H1 (cell line): ENCODE data around the gene TMEM182. TPM values are rescaled to one million over a fixed set of nuclear protein-coding genes. Genes with fewer than 3 reads are reported as not detected.

Source experiments
- CTCF ChIA-PET: fragments of 300-600 bp; sonication (Branson Sonifier 250); formaldehyde crosslinking; loops from one replicate; lab custom pipeline; 2021; ENCODE audit not compliant: partially characterized antibody; lab: Charles Lee
- POLR2A ChIA-PET: fragments of 300-600 bp; sonication (Branson Sonifier 250); formaldehyde crosslinking; loops from one replicate; lab custom pipeline; 2021; ENCODE audit warnings: inconsistent platforms; ENCODE audit not compliant: partially characterized antibody; lab: Charles Lee
- DNase-seq, 2 experiments: peaks; one replicate each; pipeline versions ENCODE4 v3.0.0 to v3.0.0-alpha.2; 2010 to 2022; ENCODE audit warnings: low spot score in 2 of 2, low read depth in 1 of 2, mixed read lengths in 1 of 2
- FAIRE-seq: peaks from 2 replicates; lab custom pipeline; 2011; peaks lifted over from hg19 to GRCh38; lab: Jason Lieb, UNC
- H2AFZ ChIP-seq: 2 replicates; pipeline ENCODE4 v1.8.1; 2012; ENCODE audit warnings: low read length, inconsistent platforms
- H2AK5ac ChIP-seq: 2 replicates; pipeline ENCODE4 v1.6.1; 2013; ENCODE audit warnings: low read depth, low read length
- H2BK120ac ChIP-seq: replicated peaks from 2 replicates; pipeline ENCODE3; 2013; ENCODE audit warnings: low read depth, low read length, inconsistent platforms
- H2BK12ac ChIP-seq: 2 replicates; pipeline ENCODE4 v1.6.1; 2013; ENCODE audit warnings: low read depth, low read length
- H2BK15ac ChIP-seq: 2 replicates; pipeline ENCODE4 v1.6.1; 2013; ENCODE audit warnings: low read length
- H2BK20ac ChIP-seq: 2 replicates; pipeline ENCODE4 v1.6.1; 2013; ENCODE audit warnings: low read length
- H2BK5ac ChIP-seq: 2 replicates; pipeline ENCODE4 v1.6.1; 2013; ENCODE audit warnings: low read depth, low read length
- H3K14ac ChIP-seq: 2 replicates; pipeline ENCODE4 v1.6.1; 2013; ENCODE audit warnings: inconsistent platforms; ENCODE audit not compliant: insufficient read length
- H3K18ac ChIP-seq: 2 replicates; pipeline ENCODE4 v1.6.1; 2013; ENCODE audit warnings: low read length; ENCODE audit errors: extremely low read depth
- H3K23ac ChIP-seq: 2 replicates; pipeline ENCODE4 v1.6.1; 2013; ENCODE audit warnings: inconsistent platforms; ENCODE audit not compliant: insufficient read length
- H3K23me2 ChIP-seq: 2 replicates; pipeline ENCODE4 v1.6.1; 2013; ENCODE audit warnings: low read depth, low read length
- H3K27ac ChIP-seq: 2 replicates; pipeline ENCODE4 v1.6.1; 2011; ENCODE audit warnings: low read depth, low read length, inconsistent platforms
- H3K27me3 ChIP-seq, 4 experiments: replicated peaks in 1 of 4; 1 replicate in 1 of 4; 2 replicates in 3 of 4; pipeline versions ENCODE4 v1.6.1 to v1.8.1; 2011 to 2013; ENCODE audit warnings: low read length in 3 of 4, mild to moderate bottlenecking in 3 of 4, inconsistent platforms in 2 of 4, mixed read lengths in 2 of 4, moderate library complexity in 1 of 4; ENCODE audit not compliant: control insufficient read depth in 3 of 4, insufficient read depth in 3 of 4; ENCODE audit errors: extremely low read depth in 1 of 4
- H3K36me3 ChIP-seq, 4 experiments: 2 replicates each; pipeline versions ENCODE4 v1.6.1 to v1.8.1; 2011 to 2013; ENCODE audit warnings: mild to moderate bottlenecking in 4 of 4, low read length in 3 of 4, moderate library complexity in 2 of 4, control low read depth in 1 of 4, inconsistent platforms in 1 of 4; ENCODE audit not compliant: insufficient read depth in 4 of 4, control insufficient read depth in 2 of 4
- H3K4ac ChIP-seq: replicated peaks from 2 replicates; pipeline ENCODE3; 2013; ENCODE audit warnings: low read length, low read depth, mixed read lengths, inconsistent platforms; ENCODE audit not compliant: insufficient read length
- H3K4me1 ChIP-seq, 4 experiments: replicated peaks in 1 of 4; 1 replicate in 1 of 4; 2 replicates in 3 of 4; pipeline versions ENCODE4 v1.6.1 to v1.8.1; 2011 to 2013; ENCODE audit warnings: low read length in 3 of 4, inconsistent platforms in 2 of 4, mixed read lengths in 1 of 4; ENCODE audit not compliant: insufficient read depth in 4 of 4, control insufficient read depth in 3 of 4
- H3K4me2 ChIP-seq, 2 experiments: 2 replicates each; pipeline versions ENCODE4 v1.6.1 to v1.8.1; 2011 to 2013; ENCODE audit warnings: low read depth in 2 of 2, low read length in 2 of 2, control low read depth in 1 of 2, inconsistent platforms in 1 of 2, mild to moderate bottlenecking in 1 of 2; ENCODE audit not compliant: insufficient read depth in 1 of 2
- H3K4me3 ChIP-seq, 4 experiments: fragments of 200-600, 300-600 bp in 1 of 4; sonication (generic), shearing (Covaris generic), sonication (Bioruptor Twin) in 1 of 4; 2 replicates each; pipeline versions ENCODE4 v1.5.1 to v1.8.1; 2011 to 2016; ENCODE audit warnings: low read length in 4 of 4, low read depth in 3 of 4, control low read depth in 2 of 4, inconsistent platforms in 2 of 4, mild to moderate bottlenecking in 2 of 4, mixed read lengths in 1 of 4, moderate library complexity in 1 of 4; ENCODE audit not compliant: insufficient read depth in 2 of 4; ENCODE audit errors: extremely low read depth in 1 of 4
- H3K56ac ChIP-seq: replicated peaks from 2 replicates; pipeline ENCODE3; 2013; ENCODE audit warnings: low read depth, mild to moderate bottlenecking, mixed read lengths, low read length, inconsistent platforms; ENCODE audit not compliant: insufficient read length
- H3K79me1 ChIP-seq: 2 replicates; pipeline ENCODE4 v1.6.1; 2013; ENCODE audit warnings: low read depth, low read length, control low read depth
- H3K79me2 ChIP-seq, 2 experiments: 2 replicates each; pipeline versions ENCODE4 v1.6.1 to v1.8.1; 2012 to 2013; ENCODE audit warnings: low read length in 2 of 2, mild to moderate bottlenecking in 2 of 2, inconsistent platforms in 1 of 2; ENCODE audit not compliant: insufficient read depth in 2 of 2, control insufficient read depth in 1 of 2
- H3K9ac ChIP-seq, 4 experiments: replicated peaks in 1 of 4; 1 replicate in 1 of 4; 2 replicates in 3 of 4; pipeline versions ENCODE4 v1.6.1 to v1.8.1; 2011 to 2013; ENCODE audit warnings: low read depth in 3 of 4, low read length in 3 of 4, control low read depth in 2 of 4, mild to moderate bottlenecking in 2 of 4, moderate library complexity in 2 of 4, inconsistent platforms in 1 of 4; ENCODE audit errors: extremely low read depth in 1 of 4
- H3K9me3 ChIP-seq, 2 experiments: 2 replicates each; pipeline versions ENCODE4 v1.6.1 to v1.8.1; 2012 to 2013; ENCODE audit warnings: mild to moderate bottlenecking in 2 of 2, moderate library complexity in 2 of 2, control low read depth in 1 of 2, inconsistent platforms in 1 of 2, low read depth in 1 of 2, low read length in 1 of 2, mixed read lengths in 1 of 2; ENCODE audit not compliant: insufficient read depth in 2 of 2
- H4K20me1 ChIP-seq, 2 experiments: replicated peaks in 1 of 2; 2 replicates each; pipeline versions ENCODE3 to v1.8.1; 2011 to 2013; ENCODE audit warnings: inconsistent platforms in 2 of 2, low read length in 2 of 2, mild to moderate bottlenecking in 1 of 2; ENCODE audit not compliant: insufficient read depth in 2 of 2, control insufficient read depth in 1 of 2
- H4K5ac ChIP-seq: 2 replicates; pipeline ENCODE4 v1.6.1; 2013; ENCODE audit warnings: low read length, low read depth, mixed read lengths, inconsistent platforms; ENCODE audit not compliant: insufficient read length
- H4K8ac ChIP-seq: 2 replicates; pipeline ENCODE4 v1.8.0; 2013; ENCODE audit warnings: mild to moderate bottlenecking, moderate library complexity, low read length, inconsistent platforms; ENCODE audit not compliant: insufficient read depth; ENCODE audit errors: extremely low read depth
- H4K91ac ChIP-seq: replicated peaks from 2 replicates; pipeline ENCODE3; 2013; ENCODE audit warnings: low read length, mixed read lengths, inconsistent platforms; ENCODE audit not compliant: insufficient read length
- CREB1 ChIP-seq: IDR thresholded peaks from 2 replicates; pipeline ENCODE4 v1.6.1; 2012; ENCODE audit warnings: inconsistent platforms
- EGR1 ChIP-seq: IDR thresholded peaks from 2 replicates; pipeline ENCODE4 v1.6.1; 2011; ENCODE audit warnings: low read depth, low read length, borderline replicate concordance
- GTF2F1 ChIP-seq: IDR thresholded peaks from 2 replicates; pipeline ENCODE4 v1.6.1; 2012; ENCODE audit warnings: low read depth, low read length, improper control_type of control experiment, borderline replicate concordance
- JUND ChIP-seq: IDR thresholded peaks from 2 replicates; pipeline ENCODE4 v1.6.1; 2011; ENCODE audit warnings: mild to moderate bottlenecking, improper control_type of control experiment, low read length
- KDM4A ChIP-seq: IDR thresholded peaks from one replicate; pipeline ENCODE4 v1.7.1; 2012; ENCODE audit warnings: low read depth, mild to moderate bottlenecking, moderate library complexity, low read length, inconsistent platforms; ENCODE audit not compliant: severe bottlenecking
- KDM5A ChIP-seq: fragments of 200-600 bp; IDR thresholded peaks from 2 replicates; pipeline ENCODE4 v1.7.1; 2012; ENCODE audit warnings: mild to moderate bottlenecking, low read length, inconsistent platforms, mixed read lengths
- NANOG ChIP-seq: IDR thresholded peaks from 2 replicates; pipeline ENCODE4 v1.6.1; 2011; ENCODE audit warnings: low read length, low read depth, mild to moderate bottlenecking, inconsistent platforms; ENCODE audit not compliant: insufficient read depth, poor library complexity, severe bottlenecking
- RAD21 ChIP-seq, 2 experiments: IDR thresholded peaks in 1 of 2; conservative IDR thresholded peaks in 1 of 2; 2 replicates each; pipeline ENCODE4 v1.6.1; 2011; ENCODE audit warnings: low read depth in 2 of 2, low read length in 2 of 2, improper control_type of control experiment in 1 of 2, inconsistent platforms in 1 of 2, mild to moderate bottlenecking in 1 of 2, moderate library complexity in 1 of 2
- SIRT6 ChIP-seq: IDR thresholded peaks from one replicate; pipeline ENCODE4 v1.7.1; 2012; ENCODE audit warnings: low read length, inconsistent platforms
- ZNF274 ChIP-seq: IDR thresholded peaks from 2 replicates; pipeline ENCODE4 v1.7.0; 2012; ENCODE audit warnings: low read length, borderline replicate concordance; ENCODE audit errors: extremely low read depth
- polyA plus RNA-seq, 7 experiments: library from polyadenylated mRNA; depleted of rRNA in 3 of 7; stranded (reverse) in 5 of 7; unstranded in 2 of 7; fragments of >200 nt in 5 of 7; fragments of 200-250 nt in 2 of 7; gene quantifications; 1 replicate in 5 of 7; 2 replicates in 1 of 7; 4 replicates in 1 of 7; pipeline versions ENCODE4 v1.2.1 to v1.2.3, GENCODE V29; 2011 to 2013; ENCODE audit warnings: missing spikeins in 2 of 7, mixed read lengths in 2 of 7
- total RNA-seq: library from RNA; stranded (reverse); fragmentation: NEBNext Ultra II Directional; extraction: Animal tissue kit (Norgen Biotek cat#: 25700); gene quantifications from 2 replicates; pipeline ENCODE4 v1.2.1, GENCODE V29; 2021

The TMEM182 gene
- total and polyA plus RNA-seq, 2 of the 8 experiments (the other 6 are each of a cell fraction or from before 2014, with no cell fraction given): 3.1 to 4.3 TPM

DNA sequence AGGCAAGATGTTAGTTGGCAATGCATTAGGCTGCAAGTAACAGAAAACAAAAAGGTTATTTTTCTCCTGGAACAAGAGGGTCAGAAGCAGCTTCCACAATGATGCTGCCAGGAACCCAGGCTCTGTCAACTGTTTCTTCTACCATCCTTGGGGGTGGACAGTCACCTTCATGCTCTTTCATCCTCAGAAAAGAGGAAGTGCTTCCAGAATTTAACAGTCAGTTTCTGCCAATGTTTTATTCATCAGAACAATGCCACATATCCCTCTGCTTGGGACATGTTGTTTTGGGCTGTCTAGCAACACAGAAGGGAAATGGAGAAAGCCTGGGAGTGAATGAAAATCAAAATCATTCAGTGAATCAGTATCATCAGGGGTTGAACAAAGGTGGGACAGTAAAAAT, 7.1 kb downstream of the TMEM182 start:
- no peak for FAIRE-seq
- POLR2A ChIA-PET: no interaction called here
- no peaks in the 10 kb centered on the region for H3K79me1 ChIP-seq

More for the DNA sequence above, 7.1 kb downstream of the TMEM182 start:
- CTCF ChIA-PET: interaction anchor here (1.5 to 2.0 kb wide), 2 partner anchors 15 to 37 kb away, joined by 5 to 7 read pairs; no protein-coding TSS in a partner anchor
- H4K8ac ChIP-seq: no peak overlapping the region
- H2BK120ac ChIP-seq: no peak overlapping the region
- H2BK12ac ChIP-seq: no peak overlapping the region
- no peaks in the 10 kb centered on the region for H4K20me1 ChIP-seq
- H3K14ac ChIP-seq: no peak overlapping the region
- H3K4me2 ChIP-seq: no peak overlapping the region
- no peaks in the 10 kb centered on the region for H3K36me3 ChIP-seq
- H3K23me2 ChIP-seq: no peaks in the 10 kb centered on the region
- no peaks in the 10 kb centered on the region for H3K79me2 ChIP-seq
- no peak overlapping the region for H3K27ac ChIP-seq
- no peak overlapping the region for H3K18ac ChIP-seq
- no peak overlapping the region for H3K56ac ChIP-seq
- H4K5ac ChIP-seq: no peak overlapping the region
- no peak overlapping the region for H2AFZ ChIP-seq
- no peak overlapping the region for H2AK5ac ChIP-seq
- H3K4me1 ChIP-seq: no peaks in the 10 kb centered on the region
- no peak overlapping the region for H2BK5ac ChIP-seq
- H3K4ac ChIP-seq: no peak overlapping the region
- H3K27me3 ChIP-seq: no peaks in the 10 kb centered on the region
- H2BK15ac ChIP-seq: no peak overlapping the region
- no peak for DNase-seq
- no peaks in the 10 kb centered on the region for H3K9me3 ChIP-seq
- H3K9ac ChIP-seq: no peak overlapping the region
- H3K23ac ChIP-seq: no peak overlapping the region
- H2BK20ac ChIP-seq: no peak overlapping the region
- H3K4me3 ChIP-seq: no peak overlapping the region
- TF ChIP-seq JUND: no peak
- no peak for TF ChIP-seq RAD21 (IDR thresholded peaks at IDR 0.05 in 1 of 2, conservative IDR thresholded peaks at IDR 0.05 in 1 of 2; ENCODE audit: low read depth in 2 of 2, low read length in 2 of 2)
- TF ChIP-seq KDM5A: no peak
- no peak for TF ChIP-seq ZNF274
- no peak for TF ChIP-seq KDM4A
- TF ChIP-seq SIRT6: no peak
- no peak for TF ChIP-seq NANOG
- no peak for TF ChIP-seq GTF2F1
- TF ChIP-seq EGR1: no peak
- TF ChIP-seq CREB1: no peak
- H4K91ac ChIP-seq: no peak overlapping the region
